Panc1 (cell line): ENCODE results near the gene SIRPA. TPM values are rescaled to one million over a fixed set of nuclear protein-coding genes. Genes with fewer than 3 reads are reported as not detected.

Source experiments
- ATAC-seq: fragments of 200-7000 bp; cut with Tn5 transposase; 2 replicates; pipeline ENCODE4 v1.9.1; 2020; ENCODE audit warnings: mild to moderate bottlenecking, moderate library complexity
- BruUV-seq: library from RNA; stranded (reverse); fragments of 400-500 nt; replicated peaks from 2 replicates; lab custom pipeline; 2021; lab: Mats Ljungman, UMichigan
- CTCF ChIA-PET: fragments of 300-600 bp; sonication (Branson Sonifier 250); formaldehyde crosslinking; loops from one replicate; lab custom pipeline; 2022; ENCODE audit warnings: antibody characterized with exemption; lab: Charles Lee
- POLR2A ChIA-PET: fragments of 300-600 bp; sonication (Branson Sonifier 250); formaldehyde crosslinking; loops from one replicate; lab custom pipeline; 2022; ENCODE audit warnings: antibody characterized with exemption; lab: Charles Lee
- DNase-seq: peaks from one replicate; pipeline ENCODE4 v3.0.0-alpha.2; 2010; ENCODE audit warnings: low read depth, low spot score
- H3K27ac ChIP-seq: 2 replicates; pipeline ENCODE4 v1.5.1; 2011; ENCODE audit warnings: mild to moderate bottlenecking, low read length, inconsistent platforms
- H3K27me3 ChIP-seq: fragments of 200-500 bp; sonication (Bioruptor generic); 2 replicates; pipeline ENCODE4 v1.6.0; 2014; ENCODE audit warnings: low read length, inconsistent platforms; ENCODE audit not compliant: control insufficient read depth, insufficient read depth
- H3K36me3 ChIP-seq: fragments of 200-500 bp; sonication (Bioruptor generic); 2 replicates; pipeline ENCODE4 v1.5.1; 2014; ENCODE audit warnings: inconsistent platforms, mild to moderate bottlenecking, low read length, moderate library complexity; ENCODE audit not compliant: control insufficient read depth, insufficient read depth
- H3K4me1 ChIP-seq: 2 replicates; pipeline ENCODE4 v1.5.1; 2011; ENCODE audit warnings: inconsistent platforms, mild to moderate bottlenecking, low read length, moderate library complexity; ENCODE audit not compliant: control insufficient read depth, insufficient read depth
- H3K4me3 ChIP-seq, 2 experiments: 2 replicates each; pipeline ENCODE4 v1.5.1; 2011 to 2012; ENCODE audit warnings: low read depth in 2 of 2, low read length in 2 of 2, mild to moderate bottlenecking in 2 of 2, inconsistent platforms in 1 of 2, moderate library complexity in 1 of 2
- H3K9me3 ChIP-seq: fragments of 200-500 bp; sonication (Bioruptor generic); 2 replicates; pipeline ENCODE4 v1.5.1; 2014; ENCODE audit warnings: low read depth, mild to moderate bottlenecking, inconsistent platforms, low read length, moderate library complexity; ENCODE audit not compliant: control insufficient read depth, insufficient read depth
- POLR2AphosphoS5 ChIP-seq: IDR thresholded peaks from 2 replicates; pipeline ENCODE4 v1.6.1; 2012; ENCODE audit warnings: mild to moderate bottlenecking, low read depth, low read length, moderate library complexity
- REST ChIP-seq, 2 experiments: IDR thresholded peaks; 2 replicates each; pipeline ENCODE4 v1.6.1; 2011 to 2012; ENCODE audit warnings: low read depth in 2 of 2, control low read depth in 1 of 2, low read length in 1 of 2, mild to moderate bottlenecking in 1 of 2, moderate library complexity in 1 of 2; ENCODE audit not compliant: insufficient read depth in 1 of 2
- SIN3A ChIP-seq: IDR thresholded peaks from 2 replicates; pipeline ENCODE4 v1.6.1; 2012; ENCODE audit warnings: low read depth, mild to moderate bottlenecking, low read length, moderate library complexity, borderline replicate concordance; ENCODE audit not compliant: insufficient read depth
- TCF7L2 ChIP-seq: IDR thresholded peaks from 2 replicates; pipeline ENCODE4 v1.6.1; 2011; ENCODE audit warnings: mild to moderate bottlenecking, low read depth, low read length, inconsistent platforms
- in situ Hi-C: cut with HindIII; loops from 2 replicates; pipeline ENCODE4 v1.10.0; 2016; ENCODE audit warnings: low sequenced_read_pairs, low pct_unique_long_range_greater_than_20kb
- intact Hi-C: fragments of 100-400 bp; cut with micrococcal nuclease; formaldehyde crosslinking; loops from one replicate; pipeline ENCODE4 v1.10.0; 2022; ENCODE audit not compliant: unreplicated experiment
- total RNA-seq: library from RNA; stranded (reverse); gene quantifications from one replicate; pipeline ENCODE4 v1.2.1, GENCODE V29; 2021; ENCODE audit not compliant: unreplicated experiment
- TF ChIP-seq, protein P1 (sequence below): fragments of 450-650 bp; IDR thresholded peaks from 2 replicates; pipeline ENCODE4 v1.5.1; 2017; ENCODE audit warnings: mild to moderate bottlenecking

SIRPA gene
- total RNA-seq, 1 experiment from 2014 or later: 2.4 TPM

GRCh38 chr20:1961374-1961773 lies 66.2 kb downstream of the SIRPA start:
- CTCF ChIA-PET: no interaction called here
- Histone ChIP-seq H3K27ac (no peak overlapping the region), H3K4me3 (no peak overlapping the region), H3K4me1 (no peaks in the 10 kb centered on the region), H3K9me3 (no peaks in the 10 kb centered on the region), H3K27me3 (peaks cover 14% of the 10 kb centered on the region), H3K36me3 (no peaks in the 10 kb centered on the region)
- no TSS peak for BruUV-seq
- intact Hi-C loops (loop anchor here (10.0 kb wide), 1 partner anchor 493 kb away; no protein-coding TSS in a partner anchor), in situ Hi-C loops (no loop called here)
- ATAC-seq (no peak), DNase-seq (no peak)
- TF ChIP-seq SIN3A (no peak), POLR2AphosphoS5 (no peak), TCF7L2 (no peak), REST (IDR thresholded peaks at IDR 0.05; ENCODE audit: insufficient read depth in 1 of 2, low read depth in 2 of 2, low read length in 1 of 2) (no peak)
- TF ChIP-seq, protein P1, sequence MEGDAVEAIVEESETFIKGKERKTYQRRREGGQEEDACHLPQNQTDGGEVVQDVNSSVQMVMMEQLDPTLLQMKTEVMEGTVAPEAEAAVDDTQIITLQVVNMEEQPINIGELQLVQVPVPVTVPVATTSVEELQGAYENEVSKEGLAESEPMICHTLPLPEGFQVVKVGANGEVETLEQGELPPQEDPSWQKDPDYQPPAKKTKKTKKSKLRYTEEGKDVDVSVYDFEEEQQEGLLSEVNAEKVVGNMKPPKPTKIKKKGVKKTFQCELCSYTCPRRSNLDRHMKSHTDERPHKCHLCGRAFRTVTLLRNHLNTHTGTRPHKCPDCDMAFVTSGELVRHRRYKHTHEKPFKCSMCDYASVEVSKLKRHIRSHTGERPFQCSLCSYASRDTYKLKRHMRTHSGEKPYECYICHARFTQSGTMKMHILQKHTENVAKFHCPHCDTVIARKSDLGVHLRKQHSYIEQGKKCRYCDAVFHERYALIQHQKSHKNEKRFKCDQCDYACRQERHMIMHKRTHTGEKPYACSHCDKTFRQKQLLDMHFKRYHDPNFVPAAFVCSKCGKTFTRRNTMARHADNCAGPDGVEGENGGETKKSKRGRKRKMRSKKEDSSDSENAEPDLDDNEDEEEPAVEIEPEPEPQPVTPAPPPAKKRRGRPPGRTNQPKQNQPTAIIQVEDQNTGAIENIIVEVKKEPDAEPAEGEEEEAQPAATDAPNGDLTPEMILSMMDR: no peak
- POLR2A ChIA-PET: no interaction called here

- in situ Hi-C loops (no loop called here), intact Hi-C loops (loop anchor here (1.0 to 10.0 kb wide), 2 partner anchors 208 to 491 kb away; no protein-coding TSS in a partner anchor)
- Histone ChIP-seq H3K9me3 (no peaks in the 10 kb centered on the region), H3K36me3 (no peaks in the 10 kb centered on the region), H3K27me3 (peaks cover 12% of the 10 kb centered on the region), H3K4me3 (no peak overlapping the region), H3K4me1 (no peaks in the 10 kb centered on the region), H3K27ac (no peak overlapping the region)
- CTCF ChIA-PET: no interaction called here
- no TSS peak for BruUV-seq
- no peak for ATAC-seq
- POLR2A ChIA-PET: no interaction called here
- TF ChIP-seq POLR2AphosphoS5: no peak
- TF ChIP-seq, protein P1: no peak
- no peak for TF ChIP-seq REST (IDR thresholded peaks at IDR 0.05; ENCODE audit: insufficient read depth in 1 of 2, low read depth in 2 of 2, low read length in 1 of 2)
- TF ChIP-seq TCF7L2: no peak
- no peak for TF ChIP-seq SIN3A
- DNase-seq: no peak
Observed at GRCh38 chr20:1964061-1964460, 68.9 kb downstream of the SIRPA start.
